ENCODE data around the gene TINAGL1.

Gene TINAGL1

DNA sequence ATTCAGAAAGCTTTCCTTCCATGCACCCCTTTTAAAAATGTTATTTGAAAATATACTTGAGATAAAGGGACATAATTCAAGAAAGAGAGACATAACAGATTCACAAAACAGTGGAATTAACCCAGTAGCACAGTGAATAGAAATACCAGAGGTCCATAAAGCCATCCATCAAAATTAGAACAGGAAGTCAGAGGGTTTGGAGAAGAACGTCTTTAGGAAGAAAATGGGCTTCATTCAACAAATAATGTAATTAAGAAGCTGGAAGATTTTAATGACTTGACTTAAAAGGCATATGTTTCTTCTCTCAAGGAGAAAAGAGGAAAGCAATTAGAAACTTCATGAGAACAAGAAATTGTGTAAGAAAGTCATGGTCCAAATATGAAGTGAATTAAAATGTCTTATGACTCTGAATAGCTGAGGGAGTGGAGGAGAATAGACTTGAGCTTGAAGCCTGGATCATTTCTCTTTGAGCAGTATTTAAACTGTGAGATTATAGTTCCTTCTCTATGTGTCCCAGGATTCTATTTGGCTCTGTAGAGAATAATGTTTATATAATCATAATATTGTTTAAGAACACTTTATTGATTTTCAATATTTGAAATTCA lies 33.3 kb downstream of the TINAGL1 start:
- no peak for DNase-seq

DNA sequence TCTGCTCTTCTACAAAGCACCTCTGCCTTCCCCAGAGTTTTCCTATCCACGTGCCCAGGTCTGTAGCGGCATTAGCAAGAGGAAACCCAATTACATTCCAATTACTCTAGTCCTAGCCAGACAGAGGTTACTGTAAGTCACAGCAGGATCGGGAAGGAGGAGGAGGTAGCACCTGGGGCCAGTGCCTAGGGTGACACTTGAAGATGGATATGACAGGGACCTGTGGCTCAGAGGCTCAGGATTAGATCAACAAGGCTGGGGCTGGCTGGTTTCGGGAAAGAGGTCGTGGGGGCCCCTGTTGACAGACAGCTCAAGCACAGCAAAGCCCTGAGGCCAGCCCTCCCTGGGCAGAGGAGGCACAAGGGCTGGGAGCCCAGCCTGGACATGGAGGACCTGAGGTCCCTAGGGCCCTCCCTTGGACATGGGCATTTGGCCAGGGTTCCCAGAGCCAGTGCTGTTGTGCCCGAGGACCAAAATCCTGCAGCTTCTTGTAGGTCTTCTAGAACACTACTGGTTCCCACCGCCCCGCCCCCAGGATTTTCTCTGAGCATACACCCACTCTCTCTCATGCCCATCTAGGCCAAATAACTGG lies 38.2 kb downstream of the TINAGL1 start:
- no peak for DNase-seq

DNA sequence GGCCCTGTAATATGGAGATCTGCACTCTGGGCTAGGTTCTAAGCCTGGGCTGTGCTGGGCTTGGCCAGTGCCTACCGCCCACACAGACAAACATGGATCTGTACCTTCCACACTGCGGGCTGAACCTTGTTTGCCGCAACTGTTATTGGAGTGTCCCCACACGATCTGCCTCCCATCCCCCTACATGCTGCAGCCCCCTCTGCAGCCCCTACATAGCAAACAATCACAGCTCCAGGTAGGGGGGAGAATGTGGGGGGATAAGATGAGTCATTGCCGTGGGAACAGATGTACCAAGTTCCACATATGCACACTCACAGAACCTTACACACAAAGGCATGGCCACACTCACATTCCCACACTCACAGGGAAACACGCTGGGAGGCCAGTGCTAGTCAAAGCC lies 39.1 kb downstream of the TINAGL1 start:
- no peak for DNase-seq

DNA sequence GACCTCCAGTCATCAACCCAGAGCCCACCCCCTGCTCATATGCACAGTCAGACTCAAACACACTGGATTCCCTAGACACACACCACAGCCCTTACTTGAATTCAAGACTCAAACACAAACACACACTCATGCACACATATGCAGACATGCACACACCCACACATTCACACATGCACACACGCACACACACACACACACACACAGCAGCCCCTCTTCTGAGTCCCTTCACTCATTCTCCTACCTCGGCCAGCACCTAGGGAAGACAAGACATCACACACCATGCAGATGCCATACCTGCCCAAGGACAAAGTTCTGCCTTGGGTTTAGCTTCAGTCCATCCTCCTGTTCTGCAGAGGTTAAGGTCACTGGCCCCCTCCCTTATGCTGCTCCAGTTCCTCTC lies 39.6 kb downstream of the TINAGL1 start:
- DNase-seq, result no peak

DNA sequence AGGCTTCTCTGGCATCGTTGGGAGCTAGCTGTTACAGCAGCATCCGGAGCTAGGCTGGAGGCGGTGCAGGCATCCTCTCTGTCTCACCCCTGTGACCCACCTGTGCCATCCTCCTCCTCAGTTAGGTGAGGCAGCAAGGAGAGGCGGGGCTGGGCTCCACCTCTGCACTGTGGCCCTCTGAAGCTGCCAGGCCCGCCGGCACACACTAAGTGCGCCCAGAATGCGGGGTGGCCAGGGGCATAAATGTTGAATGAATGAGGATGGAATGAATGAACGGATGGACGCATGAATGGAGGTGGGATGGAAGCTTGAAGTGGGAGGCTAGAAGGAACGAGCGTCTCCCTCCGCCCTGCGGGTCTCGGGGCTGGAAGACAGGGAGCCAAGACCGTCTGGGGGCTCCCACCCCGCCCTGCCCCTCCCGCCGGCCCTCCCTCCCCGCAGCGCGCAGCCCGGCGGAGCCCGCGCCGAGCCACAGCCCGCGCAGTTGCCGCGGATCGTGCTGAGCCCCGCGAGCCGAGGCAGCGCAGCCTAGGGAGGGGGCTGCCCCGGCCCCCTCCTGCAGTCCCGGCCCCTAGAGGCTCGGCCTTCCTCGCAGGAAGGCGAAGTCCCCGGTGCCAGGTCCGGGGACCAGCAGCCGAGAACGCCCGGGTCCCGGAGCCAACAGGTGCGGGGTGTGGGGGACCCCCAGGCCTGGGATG lies 41.1 kb downstream of the TINAGL1 start, which contains the start of gene HCRTR1:
TSS of gene HCRTR1 (plus strand) at position 472 of the 698 bp plus-strand sequence. CDS start 1,504 bp downstream, outside the sequence.
- DNase-seq, result no peak

DNA sequence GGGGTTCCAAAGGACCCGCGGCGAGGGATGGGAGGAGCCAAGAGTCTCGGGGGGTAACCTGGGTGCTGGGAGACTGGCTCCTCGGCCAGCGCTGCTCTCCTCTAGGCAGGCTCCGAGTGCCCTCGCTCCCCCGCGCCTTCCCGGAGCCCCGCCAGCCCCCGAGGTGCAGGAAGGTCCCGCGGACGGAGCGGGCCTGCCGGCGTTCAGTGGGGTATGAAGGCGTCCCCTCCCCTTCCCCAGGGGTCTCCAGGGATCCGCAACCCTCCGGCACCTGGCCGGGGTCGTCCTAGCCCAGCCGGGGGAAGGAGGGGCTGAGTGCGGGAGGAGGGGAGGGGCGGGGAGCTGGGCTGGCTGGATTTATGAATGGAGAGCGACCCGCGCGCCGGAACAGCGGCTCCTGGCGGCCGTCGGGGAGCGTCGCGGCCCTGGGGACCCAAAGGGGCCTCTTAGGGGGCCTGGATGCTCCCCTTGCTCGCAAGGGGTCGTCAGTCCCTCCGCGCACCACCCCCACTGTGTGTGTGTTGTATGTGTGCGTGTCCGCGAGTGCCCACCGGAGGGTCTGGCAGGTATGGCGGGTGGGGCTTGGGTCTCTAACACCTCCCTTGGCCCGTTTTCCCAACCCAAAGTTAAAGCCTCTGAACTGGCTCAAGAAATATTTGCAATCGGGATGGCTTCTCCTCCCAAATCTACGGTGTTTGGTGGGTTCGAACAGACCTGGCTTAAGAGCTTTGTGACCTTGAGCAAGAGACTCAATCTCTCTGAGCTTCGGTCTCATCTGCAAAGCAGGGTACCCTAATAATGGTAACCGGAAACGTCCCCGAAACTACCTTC lies 41.8 kb downstream of the TINAGL1 start:
- no peak for DNase-seq

DNA sequence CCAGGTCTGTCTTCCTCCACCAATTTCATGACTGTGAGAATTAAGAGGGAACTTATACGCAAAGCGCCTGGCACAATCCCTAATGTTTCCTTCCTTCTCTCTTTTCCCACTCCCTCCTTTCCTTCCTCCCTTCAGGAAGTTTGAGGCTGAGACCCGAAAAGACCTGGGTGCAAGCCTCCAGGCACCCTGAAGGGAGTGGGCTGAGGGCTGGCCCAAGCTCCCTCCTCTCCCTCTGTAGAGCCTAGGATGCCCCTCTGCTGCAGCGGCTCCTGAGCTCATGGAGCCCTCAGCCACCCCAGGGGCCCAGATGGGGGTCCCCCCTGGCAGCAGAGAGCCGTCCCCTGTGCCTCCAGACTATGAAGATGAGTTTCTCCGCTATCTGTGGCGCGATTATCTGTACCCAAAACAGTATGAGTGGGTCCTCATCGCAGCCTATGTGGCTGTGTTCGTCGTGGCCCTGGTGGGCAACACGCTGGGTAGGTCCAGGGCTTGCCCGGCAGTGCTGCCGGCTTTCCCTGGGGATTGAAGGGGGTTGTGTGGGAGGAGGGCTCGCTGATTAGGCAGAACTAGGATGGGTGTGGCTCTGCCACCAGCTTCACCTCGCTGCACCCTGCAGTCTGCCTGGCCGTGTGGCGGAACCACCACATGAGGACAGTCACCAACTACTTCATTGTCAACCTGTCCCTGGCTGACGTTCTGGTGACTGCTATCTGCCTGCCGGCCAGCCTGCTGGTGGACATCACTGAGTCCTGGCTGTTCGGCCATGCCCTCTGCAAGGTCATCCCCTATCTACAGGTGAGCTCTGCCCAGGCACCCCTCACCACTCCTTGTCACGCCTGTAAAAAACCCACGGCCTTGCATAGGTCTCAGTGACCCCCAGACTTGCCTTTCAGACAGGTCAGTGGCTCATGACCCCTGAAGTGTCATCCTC lies 42.9 kb downstream of the TINAGL1 start:
- DNase-seq, result no peak

DNA sequence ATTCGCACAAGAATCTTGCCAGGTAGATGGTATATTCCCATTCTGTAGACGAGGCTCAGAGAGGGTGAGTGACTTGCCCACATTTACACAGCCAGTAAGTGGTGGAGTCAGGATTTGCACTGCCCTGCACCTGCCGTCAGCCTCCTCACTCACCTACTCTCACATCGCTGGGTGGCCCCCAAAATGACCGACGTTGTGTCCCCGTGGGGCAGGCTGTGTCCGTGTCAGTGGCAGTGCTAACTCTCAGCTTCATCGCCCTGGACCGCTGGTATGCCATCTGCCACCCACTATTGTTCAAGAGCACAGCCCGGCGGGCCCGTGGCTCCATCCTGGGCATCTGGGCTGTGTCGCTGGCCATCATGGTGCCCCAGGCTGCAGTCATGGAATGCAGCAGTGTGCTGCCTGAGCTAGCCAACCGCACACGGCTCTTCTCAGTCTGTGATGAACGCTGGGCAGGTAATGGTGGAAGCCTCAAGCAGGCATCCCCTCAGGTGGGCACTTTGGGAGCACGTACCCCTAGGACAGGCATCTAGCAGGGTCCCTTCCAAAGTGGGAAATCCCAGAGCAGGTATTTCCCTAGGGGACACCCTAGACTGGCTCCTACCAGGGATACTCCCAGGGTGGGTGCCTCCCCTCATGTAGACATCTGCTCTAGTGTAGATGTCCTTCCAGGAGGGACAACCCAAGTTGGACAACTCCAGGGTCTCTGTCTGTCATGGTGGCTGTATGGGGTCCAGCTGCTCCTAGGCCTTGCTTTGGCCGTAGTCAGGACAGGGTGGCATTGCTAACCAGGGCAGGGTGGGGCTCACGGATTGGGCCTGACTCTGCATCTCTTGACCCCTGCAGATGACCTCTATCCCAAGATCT lies 44.5 kb downstream of the TINAGL1 start:
- DNase-seq, result no peak

DNA sequence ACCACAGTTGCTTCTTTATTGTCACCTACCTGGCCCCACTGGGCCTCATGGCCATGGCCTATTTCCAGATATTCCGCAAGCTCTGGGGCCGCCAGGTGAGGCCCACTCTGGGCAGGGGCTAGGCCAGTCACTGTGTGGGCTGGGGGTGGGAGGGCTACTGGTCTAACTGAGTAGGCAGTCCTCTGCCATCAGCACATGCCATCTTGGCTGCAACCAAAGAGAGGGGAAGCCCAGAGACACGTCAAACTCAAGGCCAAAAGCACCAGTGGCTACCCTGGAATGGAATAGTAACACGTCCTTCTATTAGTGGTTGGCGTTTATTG lies 45.1 kb downstream of the TINAGL1 start:
- DNase-seq, result no peak

DNA sequence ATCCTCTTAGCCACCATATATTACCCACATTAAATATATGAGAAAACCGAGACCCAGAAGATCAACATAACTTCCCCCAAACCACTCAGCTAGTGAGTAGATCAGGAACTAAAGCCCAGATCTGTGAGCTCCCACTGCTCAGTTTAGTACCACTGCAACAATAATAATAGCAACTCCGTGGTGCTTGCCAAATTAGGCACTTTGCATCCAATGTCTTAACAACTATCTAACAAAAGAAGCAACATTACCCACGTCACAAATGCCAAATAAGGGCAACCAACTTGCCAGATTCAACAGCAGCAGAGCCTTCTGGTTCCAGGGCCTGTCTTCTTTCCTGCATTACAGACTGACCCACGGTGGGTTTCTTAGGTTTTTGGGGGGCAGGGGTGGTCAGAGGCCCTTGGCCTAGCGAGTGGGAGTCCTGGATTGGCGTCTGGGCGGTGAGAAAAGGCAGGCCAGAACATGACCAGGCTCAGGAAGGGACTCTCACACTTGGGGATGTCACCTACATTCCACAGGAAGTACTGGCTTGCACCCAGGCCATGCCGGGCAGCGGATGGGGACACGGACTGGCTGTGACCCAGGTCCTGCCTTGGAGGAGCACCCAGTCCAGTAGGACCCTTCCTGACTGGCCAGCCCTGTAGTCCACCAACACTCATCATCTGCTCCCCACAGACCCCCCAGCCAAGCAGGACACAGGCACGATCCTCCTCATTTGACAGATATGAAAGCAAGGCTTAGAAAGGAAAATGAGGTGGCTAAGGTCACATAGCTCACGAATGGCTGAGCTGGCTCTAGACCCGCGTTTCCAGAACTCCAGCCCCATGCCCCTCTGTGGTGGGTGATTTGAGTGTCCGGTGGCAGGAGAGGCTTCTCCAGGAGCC lies 45.8 kb downstream of the TINAGL1 start:
- DNase-seq, result no peak

DNA sequence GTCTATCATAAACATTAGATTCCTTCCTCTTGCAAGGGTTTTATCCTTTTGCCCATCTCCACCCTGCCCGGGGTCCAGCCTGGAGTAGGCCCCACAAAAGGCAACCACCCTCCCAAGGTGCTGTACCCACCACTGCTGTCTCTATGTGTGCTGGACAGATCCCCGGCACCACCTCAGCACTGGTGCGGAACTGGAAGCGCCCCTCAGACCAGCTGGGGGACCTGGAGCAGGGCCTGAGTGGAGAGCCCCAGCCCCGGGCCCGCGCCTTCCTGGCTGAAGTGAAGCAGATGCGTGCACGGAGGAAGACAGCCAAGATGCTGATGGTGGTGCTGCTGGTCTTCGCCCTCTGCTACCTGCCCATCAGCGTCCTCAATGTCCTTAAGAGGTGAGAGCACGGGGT lies 47.0 kb downstream of the TINAGL1 start:
- DNase-seq, result no peak

DNA sequence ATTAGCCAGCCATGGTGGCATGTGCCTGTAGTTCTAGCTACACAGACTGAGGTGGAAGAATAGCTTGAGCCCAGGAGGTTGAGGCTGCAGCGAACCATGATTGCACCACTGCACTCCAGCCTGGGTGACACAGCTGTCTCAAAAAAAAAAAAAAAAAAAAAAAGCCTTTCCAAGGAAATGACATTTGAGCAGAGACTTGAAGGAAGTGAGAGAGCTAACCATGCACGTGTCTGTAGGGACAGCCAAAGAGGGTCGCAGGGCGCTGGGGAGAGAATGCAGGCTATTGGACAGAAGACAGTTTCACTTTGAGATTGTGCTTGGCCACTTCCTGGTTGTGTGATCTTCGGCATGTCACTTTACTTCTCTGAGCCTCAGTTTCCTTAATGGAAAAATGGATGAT lies 48.0 kb downstream of the TINAGL1 start:
- DNase-seq, result no peak

DNA sequence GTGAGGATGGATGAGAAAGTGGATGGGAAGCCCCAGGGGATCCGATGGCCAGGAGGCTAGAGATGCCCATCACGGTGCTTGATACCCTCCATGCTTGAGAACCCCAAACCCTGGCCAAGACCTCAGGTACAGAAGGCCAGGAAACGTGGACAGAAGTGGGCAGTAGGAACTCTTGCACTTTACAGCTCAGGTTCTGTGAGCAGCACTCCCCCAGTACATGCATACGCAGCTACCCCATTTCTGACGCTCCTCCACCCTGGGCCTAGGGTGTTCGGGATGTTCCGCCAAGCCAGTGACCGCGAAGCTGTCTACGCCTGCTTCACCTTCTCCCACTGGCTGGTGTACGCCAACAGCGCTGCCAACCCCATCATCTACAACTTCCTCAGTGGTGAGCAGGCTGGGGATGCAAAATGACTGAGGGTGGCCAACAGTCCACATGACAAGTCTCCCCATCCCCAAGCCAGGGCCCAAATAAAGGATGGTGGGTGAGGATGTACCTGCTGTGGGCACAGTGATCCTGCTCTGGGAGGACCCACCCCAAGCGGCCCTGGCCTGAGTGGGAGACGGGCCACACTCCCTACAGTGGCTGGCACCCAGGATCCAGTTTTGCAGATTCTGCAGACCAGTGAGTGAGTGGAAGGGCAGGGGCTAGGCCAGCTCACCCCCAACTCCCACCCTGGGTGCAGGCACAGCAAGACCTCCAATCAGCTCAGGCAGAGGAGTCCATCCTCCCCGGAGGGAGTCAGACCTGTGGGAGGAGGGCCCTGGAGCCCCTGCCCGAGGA lies 48.6 kb downstream of the TINAGL1 start:
- DNase-seq, result no peak

DNA sequence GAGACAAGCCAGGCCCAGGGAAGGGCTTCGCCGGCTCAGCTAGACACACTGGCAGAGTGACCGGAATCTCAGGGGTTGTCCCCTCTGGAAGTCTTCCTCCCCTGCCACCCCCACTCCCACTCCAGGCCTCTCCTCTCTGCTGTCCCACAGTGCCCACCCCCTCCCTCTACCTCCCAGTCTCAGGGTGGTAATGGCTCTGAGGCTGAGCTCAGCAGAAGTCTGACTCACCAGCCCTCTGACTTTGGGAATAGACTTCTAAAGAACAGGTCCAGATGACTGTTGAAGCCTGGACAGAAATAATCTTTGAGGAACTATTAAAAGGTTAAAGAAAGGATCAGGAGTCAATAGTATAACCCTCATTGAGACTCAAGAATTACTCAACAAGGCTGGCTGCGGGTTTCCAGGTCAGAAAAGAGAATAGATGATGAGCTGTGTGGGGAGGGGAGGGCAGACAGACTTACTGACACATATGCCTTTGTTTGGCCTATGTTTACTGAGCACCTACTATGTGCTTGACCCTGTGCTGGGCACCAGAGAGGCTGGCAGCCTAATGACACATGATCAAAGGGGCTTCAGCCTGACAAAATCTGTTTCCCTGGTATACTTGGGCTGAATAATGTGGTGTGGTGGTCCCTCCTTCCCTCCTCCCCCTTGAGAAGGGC lies 49.4 kb downstream of the TINAGL1 start:
- DNase-seq, result no peak

DNA sequence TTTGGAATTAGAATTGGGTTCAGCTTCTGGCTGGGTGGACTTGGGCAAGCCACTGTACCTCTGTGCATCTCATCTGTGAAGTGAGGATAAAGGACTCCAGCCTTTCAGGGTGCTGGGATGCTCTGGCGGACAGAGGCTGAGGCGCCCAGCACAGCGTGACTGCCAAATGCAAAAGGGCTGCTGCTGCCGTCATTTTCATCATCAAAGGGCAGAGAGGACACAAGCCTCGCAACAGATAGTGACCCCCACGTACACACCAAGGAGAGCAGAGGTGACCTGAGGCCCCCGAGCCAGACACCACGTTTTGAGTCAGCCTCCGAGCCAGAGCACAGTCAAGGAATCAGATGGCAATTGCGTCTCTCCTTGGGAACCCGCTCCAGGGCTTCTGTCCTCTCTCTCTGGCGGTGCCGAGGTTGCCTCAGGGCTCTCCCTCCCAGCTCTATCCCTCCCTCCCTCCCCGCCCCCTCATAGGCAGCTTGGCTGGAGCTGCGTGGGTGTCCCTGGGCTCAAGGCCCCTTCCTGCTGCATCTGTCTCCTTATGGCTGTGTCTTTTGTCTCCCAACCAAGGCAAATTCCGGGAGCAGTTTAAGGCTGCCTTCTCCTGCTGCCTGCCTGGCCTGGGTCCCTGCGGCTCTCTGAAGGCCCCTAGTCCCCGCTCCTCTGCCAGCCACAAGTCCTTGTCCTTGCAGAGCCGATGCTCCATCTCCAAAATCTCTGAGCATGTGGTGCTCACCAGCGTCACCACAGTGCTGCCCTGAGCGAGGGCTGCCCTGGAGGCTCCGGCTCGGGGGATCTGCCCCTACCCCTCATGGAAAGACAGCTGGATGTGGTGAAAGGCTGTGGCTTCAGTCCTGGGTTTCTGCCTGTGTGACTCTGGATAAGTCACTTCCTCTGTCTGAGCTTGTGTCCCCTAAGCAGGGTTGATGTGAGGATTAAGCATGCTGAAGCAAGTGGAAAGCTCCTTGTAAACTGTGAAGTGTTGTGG lies 50.2 kb downstream of the TINAGL1 start:
- DNase-seq, result no peak

DNA sequence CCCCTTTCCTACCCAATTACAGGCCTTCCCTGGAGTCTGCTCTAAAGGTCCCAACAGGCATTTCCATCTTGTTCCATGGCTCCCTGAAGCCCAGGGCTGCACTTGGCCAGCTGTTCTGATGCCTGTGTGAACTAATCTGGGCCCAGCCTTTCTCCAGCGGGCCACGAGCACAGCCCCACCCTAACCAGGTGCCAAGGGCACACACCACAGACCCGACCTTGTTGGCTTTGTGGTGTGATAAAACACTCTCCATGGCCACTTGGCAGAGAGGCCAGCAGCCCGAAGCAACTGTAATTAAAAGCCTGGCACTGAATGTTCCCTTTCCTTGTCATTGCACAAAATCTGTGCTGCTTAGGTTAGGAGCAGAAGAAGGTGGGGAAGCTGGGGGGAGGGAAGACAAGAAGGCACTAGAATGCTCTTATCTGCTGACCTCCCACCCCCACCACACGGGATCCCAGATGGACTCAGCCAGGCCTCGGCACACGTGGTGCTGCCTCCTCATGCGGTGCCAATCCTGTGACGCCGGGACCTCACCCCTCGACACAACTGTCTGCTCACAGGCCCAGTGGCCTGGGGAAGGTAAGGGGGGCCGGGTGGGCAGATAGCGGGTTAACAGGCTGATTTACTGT lies 51.1 kb downstream of the TINAGL1 start:
- DNase-seq, result no peak

DNA sequence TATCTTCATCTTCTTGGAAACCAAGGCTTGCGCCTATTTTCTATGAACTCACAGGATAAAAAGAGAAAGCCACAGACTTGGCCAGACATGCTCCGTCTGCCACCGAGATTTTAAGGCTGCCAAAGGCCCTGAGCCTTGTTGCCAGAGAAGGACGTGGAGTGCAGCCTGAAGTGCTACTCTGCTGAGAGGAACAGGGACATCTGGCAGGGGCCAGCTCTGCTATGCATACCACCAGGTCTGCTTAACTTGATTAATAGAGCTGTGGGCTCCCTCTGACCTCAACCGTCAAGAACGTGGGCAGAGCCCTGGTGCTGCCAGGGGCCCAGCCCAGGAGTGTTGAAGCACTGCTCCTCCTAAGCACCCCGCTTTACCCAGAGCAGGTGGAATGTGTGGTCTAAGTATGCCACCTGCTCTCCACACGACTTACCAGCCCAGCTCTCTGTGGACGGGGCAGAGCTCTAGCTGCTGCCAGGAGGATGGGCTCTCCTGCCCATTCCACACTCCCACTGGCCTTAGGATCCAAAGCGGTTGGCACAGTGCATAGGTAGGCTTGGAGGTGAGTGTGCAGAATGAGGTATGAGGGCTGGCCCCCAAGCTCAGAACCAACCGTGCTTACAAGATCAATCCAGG lies 51.7 kb downstream of the TINAGL1 start:
- DNase-seq, result no peak

All from GOT3 (cell line).